GM12865 (cell line): ENCODE results near the gene FER.

Source experiments
- DNase-seq: peaks from one replicate; pipeline ENCODE4 v3.0.0; 2010; ENCODE audit warnings: low read depth
- H3K4me3 ChIP-seq: 2 replicates; pipeline ENCODE4 v1.5.1; 2011; ENCODE audit warnings: mild to moderate bottlenecking, low read depth, low read length, control low read depth
- TF ChIP-seq, protein P1 (sequence below): IDR thresholded peaks from 2 replicates; pipeline ENCODE4 v1.5.1; 2011; ENCODE audit warnings: low read length, control low read depth, low read depth, inconsistent platforms; ENCODE audit not compliant: insufficient read depth; ENCODE audit errors: missing control alignments

Gene FER

DNA sequence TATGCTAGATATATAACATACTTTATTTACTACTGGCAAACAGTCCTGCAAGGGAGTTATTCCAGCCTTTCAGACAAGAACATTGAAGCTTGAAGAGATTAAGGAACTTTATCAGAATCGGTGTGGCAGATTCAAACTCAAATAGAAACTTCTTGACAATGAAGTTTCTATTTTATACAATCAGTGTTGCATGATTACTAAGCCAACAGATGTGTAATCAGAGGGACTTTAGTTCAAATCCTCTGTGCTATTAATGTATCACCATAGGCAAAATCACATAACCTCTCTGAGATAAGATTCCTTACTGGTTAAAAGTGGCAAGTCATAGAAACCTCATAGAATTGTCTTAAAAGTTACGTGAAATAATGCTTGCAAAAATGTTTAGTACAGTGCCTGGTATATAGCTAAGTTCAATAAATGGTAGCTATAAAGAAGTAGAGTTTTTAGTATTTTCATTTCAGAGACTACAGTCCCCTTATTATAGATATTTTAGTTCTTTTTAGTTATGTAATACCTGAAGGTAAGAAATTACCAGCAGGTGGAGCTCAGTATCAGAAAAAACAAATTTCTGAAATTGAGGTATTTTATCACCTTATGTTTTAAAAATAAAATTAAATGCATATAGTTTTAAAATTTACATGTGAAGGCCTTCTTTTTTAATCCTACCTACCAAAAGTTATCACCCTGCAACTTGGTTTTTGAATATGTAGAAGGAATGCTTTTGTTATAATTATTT, 172.1 kb downstream of the FER start:
- TF ChIP-seq, protein P1, sequence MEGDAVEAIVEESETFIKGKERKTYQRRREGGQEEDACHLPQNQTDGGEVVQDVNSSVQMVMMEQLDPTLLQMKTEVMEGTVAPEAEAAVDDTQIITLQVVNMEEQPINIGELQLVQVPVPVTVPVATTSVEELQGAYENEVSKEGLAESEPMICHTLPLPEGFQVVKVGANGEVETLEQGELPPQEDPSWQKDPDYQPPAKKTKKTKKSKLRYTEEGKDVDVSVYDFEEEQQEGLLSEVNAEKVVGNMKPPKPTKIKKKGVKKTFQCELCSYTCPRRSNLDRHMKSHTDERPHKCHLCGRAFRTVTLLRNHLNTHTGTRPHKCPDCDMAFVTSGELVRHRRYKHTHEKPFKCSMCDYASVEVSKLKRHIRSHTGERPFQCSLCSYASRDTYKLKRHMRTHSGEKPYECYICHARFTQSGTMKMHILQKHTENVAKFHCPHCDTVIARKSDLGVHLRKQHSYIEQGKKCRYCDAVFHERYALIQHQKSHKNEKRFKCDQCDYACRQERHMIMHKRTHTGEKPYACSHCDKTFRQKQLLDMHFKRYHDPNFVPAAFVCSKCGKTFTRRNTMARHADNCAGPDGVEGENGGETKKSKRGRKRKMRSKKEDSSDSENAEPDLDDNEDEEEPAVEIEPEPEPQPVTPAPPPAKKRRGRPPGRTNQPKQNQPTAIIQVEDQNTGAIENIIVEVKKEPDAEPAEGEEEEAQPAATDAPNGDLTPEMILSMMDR: peak; percentile 7
- no peak overlapping the region for H3K4me3 ChIP-seq
- DNase-seq: peak; percentile 5

- H3K4me3 ChIP-seq: peak overlapping the region; percentile 8
- TF ChIP-seq, protein P1: no peak
- peak; percentile 21 for DNase-seq
Measured at GRCh38 chr5:108924457-108924961, 176.8 kb downstream of the FER start.

DNA sequence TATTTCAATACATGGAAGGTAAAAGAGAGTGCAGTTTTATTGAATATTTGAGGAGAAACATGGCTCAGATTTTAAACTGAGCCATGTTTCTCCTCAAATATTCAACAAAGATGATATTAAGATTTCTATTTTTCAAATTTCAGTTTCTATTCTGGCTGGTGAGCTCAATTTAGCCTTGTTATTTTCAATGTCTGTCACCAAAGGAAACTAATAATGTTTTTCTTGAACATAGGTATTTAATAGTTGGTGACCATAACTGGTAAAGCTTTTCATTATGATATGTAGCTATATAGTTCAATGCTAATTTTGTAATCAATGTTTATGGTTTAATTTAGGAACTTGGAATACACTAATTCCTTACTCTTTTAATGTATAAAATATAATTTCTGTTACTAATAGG, 177.4 kb downstream of the FER start:
- TF ChIP-seq, protein P1: no peak
- peak overlapping the region; percentile 8; the same call in 1 of the 2 replicates for H3K4me3 ChIP-seq
- peak; percentile 10 for DNase-seq

- DNase-seq: no peak
- TF ChIP-seq, protein P1: no peak
- H3K4me3 ChIP-seq: no peak overlapping the region
Measured at GRCh38 chr5:108930107-108930506, 182.4 kb downstream of the FER start.

- no peak overlapping the region for H3K4me3 ChIP-seq
- no peak for DNase-seq
- TF ChIP-seq, protein P1: no peak
Measured at GRCh38 chr5:108935611-108936010, 187.9 kb downstream of the FER start.

DNA sequence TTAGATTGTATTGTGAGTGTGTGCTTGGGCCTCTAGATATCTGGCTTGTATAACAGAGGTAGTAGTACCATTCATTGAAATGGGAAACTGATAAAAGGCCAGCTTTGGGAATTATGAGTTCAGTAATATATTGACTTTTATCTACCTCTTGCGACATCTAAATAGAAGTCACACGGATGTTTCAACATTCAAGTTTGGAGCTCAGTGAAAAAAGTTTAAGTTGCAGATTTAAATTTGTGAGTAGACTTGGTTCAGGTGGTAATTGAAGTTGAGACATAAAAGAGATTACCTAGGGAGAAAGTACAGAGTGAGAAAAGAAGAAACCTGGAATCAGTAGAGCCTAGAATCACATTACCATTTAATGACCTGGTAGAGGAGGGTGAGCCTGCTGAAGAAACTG, 189.5 kb downstream of the FER start:
- TF ChIP-seq, protein P1: no peak
- DNase-seq: no peak
- H3K4me3 ChIP-seq: no peak overlapping the region

DNA sequence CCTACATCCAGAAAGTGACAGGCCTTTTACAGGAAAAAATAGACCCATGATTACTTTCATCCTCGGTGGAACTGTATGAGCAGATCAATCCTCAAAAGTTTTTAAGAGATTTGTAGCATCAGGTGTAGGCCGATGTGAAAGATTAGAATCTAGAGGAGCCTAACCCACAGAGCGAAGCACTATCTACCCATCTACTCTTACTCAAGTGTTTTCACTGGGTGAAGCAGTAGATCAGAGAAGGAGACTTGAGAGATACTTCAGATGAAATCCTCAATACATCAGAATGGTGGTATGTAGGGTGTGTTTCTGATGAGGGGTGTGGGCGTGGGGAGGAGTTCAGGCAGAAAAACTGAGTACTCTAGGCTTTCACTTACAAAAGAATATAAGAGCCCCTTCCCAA, 192.8 kb downstream of the FER start:
- DNase-seq: no peak
- no peak overlapping the region for H3K4me3 ChIP-seq
- TF ChIP-seq, protein P1: no peak
